ENCODE measurements around the gene TRIM14. TPM values are rescaled to one million over a fixed set of nuclear protein-coding genes. Genes with fewer than 3 reads are reported as not detected.

Gene TRIM14
- total RNA-seq, 1 donor from 2014 or later, result 5.5 TPM

Other genes with a start within 250 kb of the TRIM14 start
- gene TRMO, start 196.7 kb downstream of the TRIM14 start, total RNA-seq (ENCODE audit: insufficient read depth, low replicate concordance), result 37.1 TPM
- 30.3 TPM for gene HEMGN, start 181.1 kb downstream of the TRIM14 start, total RNA-seq (ENCODE audit: insufficient read depth, low replicate concordance)
- 14.2 TPM for gene ANP32B, start 135.9 kb downstream of the TRIM14 start, total RNA-seq (ENCODE audit: insufficient read depth, low replicate concordance)
- gene NANS, start 62.5 kb downstream of the TRIM14 start, total RNA-seq (ENCODE audit: insufficient read depth, low replicate concordance), result 42.9 TPM
- gene CORO2A, start 73.4 kb upstream of the TRIM14 start, total RNA-seq (ENCODE audit: insufficient read depth, low replicate concordance), result 3.9 TPM
- gene TBC1D2, start 136.4 kb upstream of the TRIM14 start, total RNA-seq (ENCODE audit: insufficient read depth, low replicate concordance), result 7.9 TPM

Measured in umbilical cord (tissue), 1 donor.